ENCODE measurements around the gene BCAR3. TPM values are rescaled to one million over a fixed set of nuclear protein-coding genes. Genes with fewer than 3 reads are reported as not detected.

BCAR3 gene
- total and polyA plus RNA-seq, 2 of the 4 experiments (the other 2 are of a cell fraction): 41.4 to 46.4 TPM

DNA sequence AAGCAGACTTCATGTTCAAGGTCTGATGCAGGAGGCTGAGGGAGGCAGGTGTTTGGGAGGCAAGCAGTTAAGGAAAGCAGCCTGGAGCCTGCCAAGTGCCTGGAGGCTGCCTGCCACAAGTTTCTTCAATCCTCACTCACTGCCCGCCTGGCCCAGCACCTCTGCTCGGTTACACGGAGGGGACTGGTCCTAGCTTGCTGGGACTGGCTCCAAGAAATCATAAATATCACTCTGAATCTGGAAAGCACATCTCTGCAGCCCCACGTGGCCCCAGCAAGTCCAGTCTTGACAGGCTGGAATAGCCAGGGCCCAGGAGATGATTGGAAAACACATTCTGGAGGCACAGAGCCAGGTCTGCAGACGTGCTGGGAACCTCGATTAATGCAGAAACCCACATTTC, 83.9 kb downstream of the BCAR3 start:
- dilution Hi-C loops (cut with HindIII; ENCODE audit: low sequenced_read_pairs, unreplicated experiment): no loop called here
- 30% methylated on average over 2 of the region's 6 CpGs; no CpG with 5 or more reads in 1 of the 2 experiments for WGBS, 2 experiments (ENCODE audit: extremely low coverage in 2 of 2, insufficient read length in 1 of 2)
- POLR2A ChIA-PET (ENCODE audit: unreplicated experiment): no interaction called here
- Histone ChIP-seq H2AK9ac (replicated peaks; ENCODE audit: low read depth, low read length, poor library complexity) (no peak overlapping the region), H3K23ac (ENCODE audit: low read depth, low read length) (no peak overlapping the region), H3K9ac (ENCODE audit: low read depth, low read length) (no peak overlapping the region), H3K4me3 (ENCODE audit: insufficient read depth, low read depth, low read length) (no peak overlapping the region), H3K36me3 (ENCODE audit: control insufficient read depth, insufficient read depth, low read length) (no peaks in the 10 kb centered on the region), H3K4ac (ENCODE audit: low read depth, low read length) (no peak overlapping the region), H3K18ac (ENCODE audit: low read depth, low read length) (no peak overlapping the region), H3K27ac (ENCODE audit: insufficient read depth, low read length) (no peak overlapping the region), H3K4me1 (ENCODE audit: control insufficient read depth, insufficient read depth, low read length) (peaks cover 25% of the 10 kb centered on the region), H2BK5ac (ENCODE audit: low read depth, low read length, poor library complexity, severe bottlenecking) (no peak overlapping the region), H4K8ac (ENCODE audit: low read depth in 2 of 2, low read length in 2 of 2) (no peak overlapping the region), H3K4me2 (ENCODE audit: low read depth, low read length) (no peak overlapping the region), H3K27me3 (ENCODE audit: control insufficient read depth, insufficient read depth, low read length) (no peaks in the 10 kb centered on the region), H2BK120ac (ENCODE audit: low read depth, low read length) (no peak overlapping the region), H3K14ac (replicated peaks; ENCODE audit: low read depth, low read length) (no peak overlapping the region), H2BK15ac (ENCODE audit: low read depth, low read length) (no peak overlapping the region), H2AK5ac (ENCODE audit: low read depth, low read length) (no peak overlapping the region), H3K79me1 (ENCODE audit: low read depth in 1 of 2, low read length in 2 of 2) (peaks cover 48 to 100% of the 10 kb centered on the region in 2 experiments), H3K9me1 (ENCODE audit: insufficient read depth, low read length) (peaks cover 55% of the 10 kb centered on the region), H2BK20ac (ENCODE audit: low read depth, low read length) (no peak overlapping the region), H4K5ac (ENCODE audit: low read depth, low read length) (no peak overlapping the region), H3K56ac (ENCODE audit: extremely low read depth, insufficient read depth, low read length) (no peak overlapping the region), H3K9me3 (ENCODE audit: control insufficient read depth, insufficient read depth, low read length) (no peaks in the 10 kb centered on the region), H4K20me1 (ENCODE audit: insufficient read depth, low read length) (peaks cover 96% of the 10 kb centered on the region), H4K91ac (ENCODE audit: insufficient read depth, low read depth, low read length) (no peak overlapping the region), H2AFZ (replicated peaks; ENCODE audit: low read length, poor library complexity) (no peak overlapping the region)
- in situ Hi-C loops (cut with MboI; ENCODE audit: low sequenced_read_pairs): no loop called here
- DNase-seq (no peak), ATAC-seq (ENCODE audit: low read depth) (no peak)
- CTCF ChIA-PET: no interaction called here
- no TSS peak for BruUV-seq (replicated peaks)
- intact Hi-C loops (cut with micrococcal nuclease): no loop called here
- TF ChIP-seq, protein P1, sequence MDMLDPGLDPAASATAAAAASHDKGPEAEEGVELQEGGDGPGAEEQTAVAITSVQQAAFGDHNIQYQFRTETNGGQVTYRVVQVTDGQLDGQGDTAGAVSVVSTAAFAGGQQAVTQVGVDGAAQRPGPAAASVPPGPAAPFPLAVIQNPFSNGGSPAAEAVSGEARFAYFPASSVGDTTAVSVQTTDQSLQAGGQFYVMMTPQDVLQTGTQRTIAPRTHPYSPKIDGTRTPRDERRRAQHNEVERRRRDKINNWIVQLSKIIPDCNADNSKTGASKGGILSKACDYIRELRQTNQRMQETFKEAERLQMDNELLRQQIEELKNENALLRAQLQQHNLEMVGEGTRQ (IDR thresholded peaks at IDR 0.05; ENCODE audit: low read depth, low read length): no peak
- TF ChIP-seq POLR2A (IDR thresholded peaks at IDR 0.05; ENCODE audit: low read depth, low read length) (no peak), MXI1 (IDR thresholded peaks at IDR 0.05; ENCODE audit: borderline replicate concordance, low read depth, low read length) (peak; percentile 30; the same call in 1 of the 2 replicates), RAD21 (IDR thresholded peaks at IDR 0.05; ENCODE audit: low read length) (no peak), BHLHE40 (IDR thresholded peaks at IDR 0.05; ENCODE audit: low read depth, low read length) (no peak), RFX5 (IDR thresholded peaks at IDR 0.05; ENCODE audit: low read depth, low read length) (no peak)

All from IMR-90 (cell line).